ENCODE measurements around the gene INPP5B. TPM values are rescaled to one million over a fixed set of nuclear protein-coding genes. Genes with fewer than 3 reads are reported as not detected.

Gene INPP5B
- total and polyA plus RNA-seq, 9 of the 15 experiments (the other 6 are each of a cell fraction or from before 2014, with no cell fraction given), result 14.1 to 28.7 (median 20.9) TPM

GRCh38 chr1:37859507-37860345 is 87.1 kb downstream of the INPP5B start, which contains the start of gene MTF1 (continued):
- TF ChIP-seq NR2F6 (CRISPR knock-in tag; IDR thresholded peaks at IDR 0.05) (peak; percentile 70; the same call in 1 of the 2 replicates), SRSF1 (IDR thresholded peaks at IDR 0.05; ENCODE audit: low read depth, low read length) (no peak), ZNF239 (CRISPR knock-in tag; IDR thresholded peaks at IDR 0.05) (no peak), STAG1 (CRISPR knock-in tag; IDR thresholded peaks at IDR 0.05; ENCODE audit: borderline replicate concordance) (no peak; the same call in 1 of the 2 replicates), KHSRP (IDR thresholded peaks at IDR 0.05) (no peak), FOXK1 (CRISPR knock-in tag; IDR thresholded peaks at IDR 0.05; ENCODE audit: borderline replicate concordance) (no peak), ARID4B (CRISPR knock-in tag; IDR thresholded peaks at IDR 0.05) (peak; percentile 86), PKNOX1 (IDR thresholded peaks at IDR 0.05) (peak; percentile 82), TAL1 (IDR thresholded peaks at IDR 0.05) (no peak), RCOR1 (IDR thresholded peaks at IDR 0.05; ENCODE audit: borderline replicate concordance in 1 of 2, low read depth in 2 of 2, low read length in 2 of 2) (no peak; a peak in 1 of 4 replicates), PHF8 (IDR thresholded peaks at IDR 0.05; ENCODE audit: borderline replicate concordance, low read length) (peak; percentile 97), ZBTB11 (CRISPR knock-in tag; IDR thresholded peaks at IDR 0.05) (peak in 2 of 3 experiments; percentile 15 to 76; a peak in 2 of 6 replicates), E2F3 (CRISPR knock-in tag; IDR thresholded peaks at IDR 0.05) (no peak), ZNF124 (CRISPR knock-in tag; IDR thresholded peaks at IDR 0.05) (no peak)

Measured in K562 (cell line).